ENCODE data around the gene FAAH. TPM values are rescaled to one million over a fixed set of nuclear protein-coding genes. Genes with fewer than 3 reads are reported as not detected.

FAAH gene
- total RNA-seq, 1 experiment from 2014 or later, result 38.6 TPM

- TF ChIP-seq, protein P1, sequence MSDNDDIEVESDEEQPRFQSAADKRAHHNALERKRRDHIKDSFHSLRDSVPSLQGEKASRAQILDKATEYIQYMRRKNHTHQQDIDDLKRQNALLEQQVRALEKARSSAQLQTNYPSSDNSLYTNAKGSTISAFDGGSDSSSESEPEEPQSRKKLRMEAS (CRISPR knock-in tag; IDR thresholded peaks at IDR 0.05), result peak; percentile 76; the same call in 1 of the 2 replicates
- TF ChIP-seq SP1 (CRISPR knock-in tag; conservative IDR thresholded peaks at IDR 0.05), result peak; percentile 88
- TF ChIP-seq KAT7 (CRISPR knock-in tag; IDR thresholded peaks at IDR 0.05; ENCODE audit: borderline replicate concordance), result 0 out of 2 replicates have a peak, but pooled peaks have one; percentile 70
- TF ChIP-seq ETV6 (CRISPR knock-in tag; IDR thresholded peaks at IDR 0.05), result 0 out of 2 replicates have a peak, but pooled peaks have one; percentile 14
- TF ChIP-seq ZNF232 (CRISPR knock-in tag; IDR thresholded peaks at IDR 0.05), result peak; percentile 38; the same call in 1 of the 2 replicates
- peak; percentile 44; the same call in 1 of the 2 replicates for TF ChIP-seq FOXP4 (CRISPR knock-in tag; IDR thresholded peaks at IDR 0.05)
- TF ChIP-seq FOXP1 (CRISPR knock-in tag; IDR thresholded peaks at IDR 0.05; ENCODE audit: borderline replicate concordance), result peak; percentile 66; the same call in 1 of the 2 replicates
- no peak for TF ChIP-seq GRHL2 (CRISPR knock-in tag; IDR thresholded peaks at IDR 0.05; ENCODE audit: insufficient replicate concordance, severe bottlenecking)
- TF ChIP-seq FOXK1 (CRISPR knock-in tag; IDR thresholded peaks at IDR 0.05), result 0 out of 2 replicates have a peak, but pooled peaks have one; percentile 40
- TF ChIP-seq MYBL2 (CRISPR knock-in tag; IDR thresholded peaks at IDR 0.05), result 0 out of 2 replicates have a peak, but pooled peaks have one; percentile 49
These were observed 8.0 kb downstream of the FAAH start (continued) for GRCh38 chr1:46401964-46402626.

DNA sequence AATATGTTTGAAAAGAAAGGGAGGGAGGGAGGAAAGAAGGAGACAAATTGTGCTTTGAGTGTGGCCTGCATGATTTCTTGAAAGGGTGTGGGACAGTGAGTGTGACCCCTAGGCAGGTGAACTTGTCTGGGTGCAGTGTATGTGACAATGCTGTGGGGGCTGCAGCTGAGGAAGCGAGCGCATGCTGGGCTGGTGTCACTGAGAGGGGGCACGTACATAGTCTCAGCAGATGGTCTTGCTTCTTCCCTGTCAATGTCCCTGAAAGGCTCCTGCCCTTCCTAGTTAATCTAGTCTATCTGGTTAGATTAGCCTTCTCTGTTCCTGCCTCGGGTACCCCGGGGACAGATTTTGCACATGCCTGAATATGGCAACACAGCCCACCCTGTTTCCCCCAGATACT lies 9.8 kb downstream of the FAAH start:
- Mint-ChIP-seq H3K36me3 (peaks cover 5% of the 10 kb centered on the region; the same call in 1 of the 2 replicates), H3K27me3 (ENCODE audit: low read depth) (no peaks in the 10 kb centered on the region), H3K4me3 (no peak overlapping the region), H3K27ac (no peak overlapping the region; the same call in 1 of the 2 replicates), H3K9me3 (no peaks in the 10 kb centered on the region), H3K4me1 (peaks cover 47% of the 10 kb centered on the region)
- CTCF ChIA-PET, result interaction anchor here (1.1 to 1.2 kb wide), 2 partner anchors 9 to 43 kb away, joined by 3 to 4 read pairs; no protein-coding TSS in a partner anchor
- no peak for ATAC-seq
- TF ChIP-seq ZNF219 (CRISPR knock-in tag; IDR thresholded peaks at IDR 0.05; ENCODE audit: borderline replicate concordance) (no peak), NFATC4 (CRISPR knock-in tag; IDR thresholded peaks at IDR 0.05) (no peak), PRDM15 (CRISPR knock-in tag; IDR thresholded peaks at IDR 0.05) (no peak), SOX15 (CRISPR knock-in tag; IDR thresholded peaks at IDR 0.05) (no peak), CREM (CRISPR knock-in tag; IDR thresholded peaks at IDR 0.05) (no peak), RORB (CRISPR knock-in tag; IDR thresholded peaks at IDR 0.05) (no peak), SMAD3 (CRISPR knock-in tag; IDR thresholded peaks at IDR 0.05; ENCODE audit: borderline replicate concordance) (no peak), GABPB1 (CRISPR knock-in tag; IDR thresholded peaks at IDR 0.05) (no peak), GRHL2 (CRISPR knock-in tag; IDR thresholded peaks at IDR 0.05; ENCODE audit: insufficient replicate concordance, severe bottlenecking) (no peak), FOXK1 (CRISPR knock-in tag; IDR thresholded peaks at IDR 0.05) (no peak)
- TF ChIP-seq, protein P2, sequence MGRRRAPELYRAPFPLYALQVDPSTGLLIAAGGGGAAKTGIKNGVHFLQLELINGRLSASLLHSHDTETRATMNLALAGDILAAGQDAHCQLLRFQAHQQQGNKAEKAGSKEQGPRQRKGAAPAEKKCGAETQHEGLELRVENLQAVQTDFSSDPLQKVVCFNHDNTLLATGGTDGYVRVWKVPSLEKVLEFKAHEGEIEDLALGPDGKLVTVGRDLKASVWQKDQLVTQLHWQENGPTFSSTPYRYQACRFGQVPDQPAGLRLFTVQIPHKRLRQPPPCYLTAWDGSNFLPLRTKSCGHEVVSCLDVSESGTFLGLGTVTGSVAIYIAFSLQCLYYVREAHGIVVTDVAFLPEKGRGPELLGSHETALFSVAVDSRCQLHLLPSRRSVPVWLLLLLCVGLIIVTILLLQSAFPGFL (CRISPR knock-in tag; IDR thresholded peaks at IDR 0.05; ENCODE audit: borderline replicate concordance), result no peak
- TF ChIP-seq, protein P3, sequence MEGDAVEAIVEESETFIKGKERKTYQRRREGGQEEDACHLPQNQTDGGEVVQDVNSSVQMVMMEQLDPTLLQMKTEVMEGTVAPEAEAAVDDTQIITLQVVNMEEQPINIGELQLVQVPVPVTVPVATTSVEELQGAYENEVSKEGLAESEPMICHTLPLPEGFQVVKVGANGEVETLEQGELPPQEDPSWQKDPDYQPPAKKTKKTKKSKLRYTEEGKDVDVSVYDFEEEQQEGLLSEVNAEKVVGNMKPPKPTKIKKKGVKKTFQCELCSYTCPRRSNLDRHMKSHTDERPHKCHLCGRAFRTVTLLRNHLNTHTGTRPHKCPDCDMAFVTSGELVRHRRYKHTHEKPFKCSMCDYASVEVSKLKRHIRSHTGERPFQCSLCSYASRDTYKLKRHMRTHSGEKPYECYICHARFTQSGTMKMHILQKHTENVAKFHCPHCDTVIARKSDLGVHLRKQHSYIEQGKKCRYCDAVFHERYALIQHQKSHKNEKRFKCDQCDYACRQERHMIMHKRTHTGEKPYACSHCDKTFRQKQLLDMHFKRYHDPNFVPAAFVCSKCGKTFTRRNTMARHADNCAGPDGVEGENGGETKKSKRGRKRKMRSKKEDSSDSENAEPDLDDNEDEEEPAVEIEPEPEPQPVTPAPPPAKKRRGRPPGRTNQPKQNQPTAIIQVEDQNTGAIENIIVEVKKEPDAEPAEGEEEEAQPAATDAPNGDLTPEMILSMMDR (IDR thresholded peaks at IDR 0.05), result no peak
- TF ChIP-seq, protein P4, sequence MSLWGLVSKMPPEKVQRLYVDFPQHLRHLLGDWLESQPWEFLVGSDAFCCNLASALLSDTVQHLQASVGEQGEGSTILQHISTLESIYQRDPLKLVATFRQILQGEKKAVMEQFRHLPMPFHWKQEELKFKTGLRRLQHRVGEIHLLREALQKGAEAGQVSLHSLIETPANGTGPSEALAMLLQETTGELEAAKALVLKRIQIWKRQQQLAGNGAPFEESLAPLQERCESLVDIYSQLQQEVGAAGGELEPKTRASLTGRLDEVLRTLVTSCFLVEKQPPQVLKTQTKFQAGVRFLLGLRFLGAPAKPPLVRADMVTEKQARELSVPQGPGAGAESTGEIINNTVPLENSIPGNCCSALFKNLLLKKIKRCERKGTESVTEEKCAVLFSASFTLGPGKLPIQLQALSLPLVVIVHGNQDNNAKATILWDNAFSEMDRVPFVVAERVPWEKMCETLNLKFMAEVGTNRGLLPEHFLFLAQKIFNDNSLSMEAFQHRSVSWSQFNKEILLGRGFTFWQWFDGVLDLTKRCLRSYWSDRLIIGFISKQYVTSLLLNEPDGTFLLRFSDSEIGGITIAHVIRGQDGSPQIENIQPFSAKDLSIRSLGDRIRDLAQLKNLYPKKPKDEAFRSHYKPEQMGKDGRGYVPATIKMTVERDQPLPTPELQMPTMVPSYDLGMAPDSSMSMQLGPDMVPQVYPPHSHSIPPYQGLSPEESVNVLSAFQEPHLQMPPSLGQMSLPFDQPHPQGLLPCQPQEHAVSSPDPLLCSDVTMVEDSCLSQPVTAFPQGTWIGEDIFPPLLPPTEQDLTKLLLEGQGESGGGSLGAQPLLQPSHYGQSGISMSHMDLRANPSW (CRISPR knock-in tag; conservative IDR thresholded peaks at IDR 0.05; ENCODE audit: low read depth), result no peak
- no peak for DNase-seq (ENCODE audit: low spot score)
- POLR2A ChIA-PET, result no interaction called here

All from WTC11 (cell line).